ENCODE results near the gene KRTAP9-6.
"Not testable (repeated sequence)": the region's sequence is repeated elsewhere in the genome, so short reads cannot be mapped to it uniquely, and the experiment has no call there.

Gene KRTAP9-6

GRCh38 chr17:41265078-41265477, at the start of gene KRTAP9-6:
KRTAP9-6 (plus strand) TSS chr17:41265378; CDS start chr17:41265378, 0 bp downstream.
- TF ChIP-seq CTCF (conservative IDR thresholded peaks at IDR 0.05) (no peak), ZFX (IDR thresholded peaks at IDR 0.05) (no peak)
- no peak within 1 kb of the TSS for H3K27ac ChIP-seq

GRCh38 chr17:41215681-41216080, 49.5 kb upstream of the KRTAP9-6 start:
- no peak overlapping the region for H3K27ac ChIP-seq
- TF ChIP-seq CTCF (conservative IDR thresholded peaks at IDR 0.05) (no peak), ZFX (IDR thresholded peaks at IDR 0.05) (no peak)

GRCh38 chr17:41223821-41224220, 41.4 kb upstream of the KRTAP9-6 start:
- TF ChIP-seq CTCF (conservative IDR thresholded peaks at IDR 0.05) (no peak), ZFX (IDR thresholded peaks at IDR 0.05) (no peak)
- H3K27ac ChIP-seq, result no peak overlapping the region

GRCh38 chr17:41226051-41226450, 39.1 kb upstream of the KRTAP9-6 start:
- no peak overlapping the region for H3K27ac ChIP-seq
- no peak for TF ChIP-seq ZFX (IDR thresholded peaks at IDR 0.05)
- no peak for TF ChIP-seq CTCF (conservative IDR thresholded peaks at IDR 0.05)

GRCh38 chr17:41226598-41227095, 38.5 kb upstream of the KRTAP9-6 start, which contains the start of gene KRTAP9-2:
KRTAP9-2 (plus strand) TSS chr17:41226648; CDS start chr17:41226655, 7 bp downstream.
- not testable (repeated sequence) for H3K27ac ChIP-seq

- TF ChIP-seq ZFX (IDR thresholded peaks at IDR 0.05) (no peak), CTCF (conservative IDR thresholded peaks at IDR 0.05) (no peak)
- no peak overlapping the region for H3K27ac ChIP-seq
Observed at GRCh38 chr17:41230094-41230493, 35.1 kb upstream of the KRTAP9-6 start.

- no peak overlapping the region for H3K27ac ChIP-seq
- TF ChIP-seq ZFX (IDR thresholded peaks at IDR 0.05) (no peak), CTCF (conservative IDR thresholded peaks at IDR 0.05) (no peak)
Observed at GRCh38 chr17:41231731-41232130, 33.4 kb upstream of the KRTAP9-6 start.

- H3K27ac ChIP-seq, result not testable (repeated sequence)
Observed at GRCh38 chr17:41232399-41233105, 32.6 kb upstream of the KRTAP9-6 start, which contains the start of gene KRTAP9-3. KRTAP9-3 (plus strand) TSS chr17:41232449; CDS start chr17:41232502, 53 bp downstream.

GRCh38 chr17:41237116-41237515, 28.1 kb upstream of the KRTAP9-6 start:
- not testable (repeated sequence) for H3K27ac ChIP-seq

- H3K27ac ChIP-seq, result not testable (repeated sequence)
Observed at GRCh38 chr17:41237949-41238437, 27.2 kb upstream of the KRTAP9-6 start, which contains the start of gene KRTAP9-8. KRTAP9-8 (plus strand) TSS chr17:41237999; CDS start chr17:41238052, 53 bp downstream.

GRCh38 chr17:41246995-41247787, 18.0 kb upstream of the KRTAP9-6 start:
- not testable (repeated sequence) for H3K27ac ChIP-seq

- H3K27ac ChIP-seq, result not testable (repeated sequence)
Observed at GRCh38 chr17:41249637-41250240, 15.4 kb upstream of the KRTAP9-6 start, which contains the start of gene KRTAP9-4. KRTAP9-4 (plus strand) TSS chr17:41249687; CDS start chr17:41249721, 34 bp downstream.

Data from C4-2B (cell line).